CD4-positive, alpha-beta memory T cell (primary cell): Measurements from ENCODE around the gene HSD17B14. TPM values are rescaled to one million over a fixed set of nuclear protein-coding genes. Genes with fewer than 3 reads are reported as not detected.
A peak's percentile ranks its signal among the peaks of the same experiment; 100 is the strongest.

Experiments
- CTCF ChIA-PET: fragments of 350-600 bp; sonication (Branson Sonifier 250); formaldehyde crosslinking; loops from one replicate; lab custom pipeline; 2021; ENCODE audit warnings: inconsistent platforms; ENCODE audit not compliant: partially characterized antibody; lab: Charles Lee
- POLR2A ChIA-PET: fragments of 350-600 bp; sonication (Branson Sonifier 250); formaldehyde crosslinking; loops from one replicate; lab custom pipeline; 2021; ENCODE audit not compliant: partially characterized antibody; lab: Charles Lee
- DNase-seq, 5 donors: peaks; one replicate each; pipeline versions ENCODE4 v3.0.0 to v3.0.0-alpha.2; 2020 to 2022; ENCODE audit warnings: mixed read lengths in 1 of 5
- H3K27ac ChIP-seq: one replicate; pipeline ENCODE4 v1.7.0; 2013; ENCODE audit warnings: low read depth, low read length
- H3K27me3 ChIP-seq: 2 replicates; pipeline ENCODE4 v1.7.0; 2013; ENCODE audit warnings: mild to moderate bottlenecking, low read length, moderate library complexity; ENCODE audit not compliant: insufficient read depth
- H3K36me3 ChIP-seq: 2 replicates; pipeline ENCODE4 v1.7.0; 2013; ENCODE audit warnings: mild to moderate bottlenecking, low read length, moderate library complexity; ENCODE audit not compliant: insufficient read depth
- H3K4me1 ChIP-seq: 2 replicates; pipeline ENCODE4 v1.7.0; 2013; ENCODE audit warnings: mild to moderate bottlenecking, low read length, moderate library complexity; ENCODE audit not compliant: insufficient read depth
- H3K4me3 ChIP-seq, 2 donors: one replicate each; pipeline ENCODE4 v1.7.0; 2013; ENCODE audit warnings: low read length in 2 of 2, mild to moderate bottlenecking in 1 of 2
- H3K9me3 ChIP-seq, 2 donors: one replicate each; pipeline ENCODE4 v1.7.0; 2013; ENCODE audit warnings: low read length in 2 of 2, control low read depth in 1 of 2; ENCODE audit not compliant: control insufficient read depth in 1 of 2
- H3K27ac Mint-ChIP-seq, 7 donors: one replicate each; pipeline ENCODE4 v1.8.0; 2020 to 2021; ENCODE audit warnings: mixed read lengths in 7 of 7, mild to moderate bottlenecking in 6 of 7, inconsistent platforms in 3 of 7, moderate library complexity in 3 of 7
- H3K27me3 Mint-ChIP-seq, 2 donors: one replicate each; pipeline ENCODE4 v1.8.0; 2020 to 2021; ENCODE audit warnings: mixed read lengths in 2 of 2
- H3K36me3 Mint-ChIP-seq, 2 donors: one replicate each; pipeline ENCODE4 v1.8.0; 2020 to 2021; ENCODE audit warnings: mixed read lengths in 2 of 2, inconsistent platforms in 1 of 2, mild to moderate bottlenecking in 1 of 2
- H3K4me1 Mint-ChIP-seq, 4 donors: one replicate each; pipeline ENCODE4 v1.8.0; 2020 to 2021; ENCODE audit warnings: mixed read lengths in 4 of 4, mild to moderate bottlenecking in 1 of 4
- H3K4me3 Mint-ChIP-seq, 8 donors: one replicate each; pipeline ENCODE4 v1.8.0; 2020 to 2021; ENCODE audit warnings: mixed read lengths in 8 of 8, mild to moderate bottlenecking in 7 of 8, moderate library complexity in 6 of 8, inconsistent platforms in 3 of 8
- H3K9me3 Mint-ChIP-seq, 8 donors: one replicate each; pipeline ENCODE4 v1.8.0; 2020 to 2021; ENCODE audit warnings: mixed read lengths in 8 of 8, mild to moderate bottlenecking in 5 of 8, inconsistent platforms in 3 of 8, moderate library complexity in 1 of 8
- intact Hi-C: fragments of 100-400 bp; cut with micrococcal nuclease; formaldehyde crosslinking; loops from one replicate; pipeline ENCODE4 v1.15.1; 2023
- polyA plus RNA-seq, 2 donors: library from polyadenylated mRNA; unstranded; fragments of 300-500 nt; fragmentation: Illumina TruSeq; gene quantifications; one replicate each; pipeline ENCODE4 v1.2.3, GENCODE V29; 2021
- total RNA-seq, 2 experiments: library from RNA; stranded (reverse); gene quantifications; one replicate each; pipeline ENCODE4 v1.2.3, GENCODE V29; 2021

HSD17B14 gene
- total and polyA plus RNA-seq, 4 experiments from 2014 or later, result 0.32 to 1.1 (median 0.55) TPM

- POLR2A ChIA-PET, result no interaction called here
- peaks cover 0 to 3% (median 0%) of the 10 kb centered on the region in 8 donors for H3K9me3 Mint-ChIP-seq
Measured at GRCh38 chr19:48867123-48867745, 30.9 kb upstream of the HSD17B14 start.

DNA sequence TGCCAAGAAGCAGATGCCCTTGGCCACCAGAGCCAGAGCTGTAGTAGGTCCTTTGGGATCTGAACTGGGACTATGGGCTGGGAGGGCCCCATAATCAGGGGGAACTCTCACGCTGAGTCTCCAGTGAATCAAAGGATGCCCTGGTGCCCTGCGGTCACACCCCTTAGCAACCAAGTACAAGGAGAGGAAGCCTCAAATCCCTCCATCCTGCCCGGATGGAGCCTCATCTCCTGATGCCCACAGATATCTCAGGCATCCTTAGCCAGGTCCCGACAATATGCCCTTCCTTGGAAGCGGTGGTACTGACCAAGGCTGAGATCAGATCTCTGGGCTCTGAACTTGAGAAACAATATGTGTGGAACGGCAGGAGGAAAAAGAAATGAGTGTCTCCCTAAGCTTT lies 30.4 kb upstream of the HSD17B14 start:
- Mint-ChIP-seq H3K27ac (peak overlapping the region in 1 of 7 donors; percentile 24), H3K36me3 (no peaks in the 10 kb centered on the region), H3K27me3 (peaks cover 4 to 5% of the 10 kb centered on the region in 2 donors), H3K4me3 (no peak overlapping the region), H3K4me1 (no peaks in the 10 kb centered on the region), H3K9me3 (no peaks in the 10 kb centered on the region)
- Histone ChIP-seq H3K27me3 (no peaks in the 10 kb centered on the region), H3K4me3 (no peak overlapping the region), H3K4me1 (no peaks in the 10 kb centered on the region), H3K36me3 (no peaks in the 10 kb centered on the region), H3K9me3 (no peaks in the 10 kb centered on the region), H3K27ac (no peak overlapping the region)
- ChIA-PET POLR2A (interaction anchor here (1.3 kb wide), 1 partner anchor 15 kb away, joined by 3 read pairs; no protein-coding TSS in a partner anchor), CTCF (no interaction called here)
- DNase-seq, result no peak
- intact Hi-C loops, result no loop called here

More at GRCh38 chr19:48867123-48867745, 30.9 kb upstream of the HSD17B14 start:
- Histone ChIP-seq H3K36me3 (no peaks in the 10 kb centered on the region), H3K27ac (no peak overlapping the region), H3K9me3 (no peaks in the 10 kb centered on the region), H3K4me1 (no peaks in the 10 kb centered on the region), H3K4me3 (no peak overlapping the region), H3K27me3 (no peaks in the 10 kb centered on the region)
- peak overlapping the region in 2 of 7 donors; percentile 24 to 42 for H3K27ac Mint-ChIP-seq
- CTCF ChIA-PET, result no interaction called here
- peaks cover 0 to 4% (median 2%) of the 10 kb centered on the region in 4 donors for H3K4me1 Mint-ChIP-seq
- no peak for DNase-seq
- H3K4me3 Mint-ChIP-seq, result no peak overlapping the region
- intact Hi-C loops, result no loop called here
- peaks cover 0 to 2% of the 10 kb centered on the region in 2 donors for H3K36me3 Mint-ChIP-seq
- peaks cover 4 to 7% of the 10 kb centered on the region in 2 donors for H3K27me3 Mint-ChIP-seq

GRCh38 chr19:48862827-48863226 lies 26.5 kb upstream of the HSD17B14 start:
- H3K27me3 Mint-ChIP-seq, result peaks cover 2 to 4% of the 10 kb centered on the region in 2 donors
- Histone ChIP-seq H3K36me3 (no peaks in the 10 kb centered on the region), H3K9me3 (no peaks in the 10 kb centered on the region), H3K27ac (no peak overlapping the region), H3K4me1 (peaks cover 14% of the 10 kb centered on the region), H3K4me3 (no peak overlapping the region), H3K27me3 (no peaks in the 10 kb centered on the region)
- POLR2A ChIA-PET, result interaction anchor here (2.1 kb wide), 1 partner anchor 10 kb away, joined by 7 read pairs; the partner anchor contains the start of gene PPP1R15A
- H3K27ac Mint-ChIP-seq, result no peak overlapping the region
- CTCF ChIA-PET, result no interaction called here
- intact Hi-C loops, result no loop called here
- peaks cover 2 to 10% (median 6%) of the 10 kb centered on the region in 4 donors for H3K4me1 Mint-ChIP-seq
- H3K9me3 Mint-ChIP-seq, result no peaks in the 10 kb centered on the region
- DNase-seq, result no peak
- no peaks in the 10 kb centered on the region for H3K36me3 Mint-ChIP-seq
- H3K4me3 Mint-ChIP-seq, result no peak overlapping the region

- Histone ChIP-seq H3K27me3 (no peaks in the 10 kb centered on the region), H3K27ac (no peak overlapping the region), H3K9me3 (no peaks in the 10 kb centered on the region), H3K36me3 (no peaks in the 10 kb centered on the region), H3K4me3 (no peak overlapping the region), H3K4me1 (peaks cover 14% of the 10 kb centered on the region)
- CTCF ChIA-PET, result no interaction called here
- Mint-ChIP-seq H3K27me3 (peaks cover 0 to under 1% of the 10 kb centered on the region in 2 donors), H3K4me1 (peaks cover 2 to 10% (median 6%) of the 10 kb centered on the region in 4 donors), H3K27ac (no peak overlapping the region), H3K36me3 (no peaks in the 10 kb centered on the region), H3K4me3 (peak overlapping the region in 1 of 8 donors; percentile 2), H3K9me3 (no peaks in the 10 kb centered on the region)
- DNase-seq, result no peak
- POLR2A ChIA-PET, result interaction anchor here (0.6 to 2.1 kb wide), 2 partner anchors 11 to 14 kb away, joined by 3 to 7 read pairs; partner anchors contain the start of gene PPP1R15A
- intact Hi-C loops, result no loop called here
Measured at GRCh38 chr19:48861313-48861712, 25.0 kb upstream of the HSD17B14 start.

DNA sequence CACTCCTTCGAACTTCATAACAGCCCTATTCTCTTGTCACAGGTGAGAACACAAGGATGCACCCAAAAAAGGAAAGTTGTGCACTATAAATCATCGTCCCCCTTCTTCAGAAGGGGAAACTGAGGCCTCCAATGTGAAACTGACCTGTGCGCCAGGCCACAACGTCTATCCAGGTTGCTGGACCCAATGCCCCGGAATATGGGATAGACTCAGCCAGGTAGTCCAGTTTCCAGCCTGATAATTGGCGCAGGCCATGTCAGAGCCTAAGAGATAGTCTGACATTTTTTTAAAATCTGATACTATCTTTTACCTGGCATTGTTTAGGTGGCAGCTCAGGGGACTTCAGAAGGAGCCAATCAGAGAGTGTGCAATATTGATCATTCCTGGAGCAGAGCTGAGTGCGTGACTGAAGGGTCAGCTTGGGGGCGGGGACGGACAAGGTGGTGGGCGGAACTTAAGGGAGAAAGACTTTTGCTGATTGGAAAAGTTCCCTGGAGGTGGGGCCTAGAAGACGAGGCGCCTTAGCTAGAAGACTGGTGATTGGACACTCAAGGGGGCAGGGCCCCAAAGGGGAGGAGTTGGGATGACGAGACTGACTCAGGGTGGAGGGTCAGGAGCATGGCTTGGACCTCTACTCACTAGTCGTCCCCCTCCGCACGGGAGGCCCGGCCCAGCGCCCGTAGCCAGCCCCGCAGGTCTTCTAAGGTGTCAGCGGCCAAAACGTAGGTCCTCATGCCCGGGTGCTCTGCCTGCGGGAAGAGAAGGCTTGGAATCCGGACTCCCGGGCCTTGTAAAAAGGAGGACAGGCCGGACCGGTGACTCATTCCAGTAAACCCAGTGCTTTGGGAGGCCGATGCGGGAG lies 23.7 kb upstream of the HSD17B14 start:
- CTCF ChIA-PET, result no interaction called here
- no peaks in the 10 kb centered on the region for H3K9me3 Mint-ChIP-seq
- peak overlapping the region in 1 of 7 donors; percentile 25 for H3K27ac Mint-ChIP-seq
- H3K4me3 ChIP-seq, result peak overlapping the region; percentile 45 to 55
- peak overlapping the region in 5 of 8 donors; percentile 15 to 90 (median 38) for H3K4me3 Mint-ChIP-seq
- no peaks in the 10 kb centered on the region for H3K27me3 Mint-ChIP-seq
- H3K27me3 ChIP-seq, result no peaks in the 10 kb centered on the region
- H3K36me3 ChIP-seq, result no peaks in the 10 kb centered on the region
- peaks cover 2 to 10% (median 6%) of the 10 kb centered on the region in 4 donors for H3K4me1 Mint-ChIP-seq
- intact Hi-C loops, result loop anchor here (1.0 to 10.0 kb wide), 3 partner anchors 12 to 73 kb away; partner anchors contain the start of genes DHDH, NUCB1 and PPP1R15A
- H3K4me1 ChIP-seq, result peaks cover 14% of the 10 kb centered on the region
- H3K9me3 ChIP-seq, result no peaks in the 10 kb centered on the region
- H3K36me3 Mint-ChIP-seq, result no peaks in the 10 kb centered on the region
- POLR2A ChIA-PET, result interaction anchor here (0.6 to 1.2 kb wide), 3 partner anchors 12 to 173 kb away, joined by 3 to 5 read pairs (median 4); partner anchors contain the start of gene PPP1R15A
- no peak for DNase-seq
- peak overlapping the region; percentile 35 for H3K27ac ChIP-seq

- H3K27me3 Mint-ChIP-seq, result no peaks in the 10 kb centered on the region
- Histone ChIP-seq H3K4me3 (peak overlapping the region; percentile 45 to 55), H3K4me1 (peaks cover 14% of the 10 kb centered on the region), H3K36me3 (no peaks in the 10 kb centered on the region), H3K27me3 (no peaks in the 10 kb centered on the region), H3K27ac (peak overlapping the region; percentile 35), H3K9me3 (no peaks in the 10 kb centered on the region)
- H3K36me3 Mint-ChIP-seq, result no peaks in the 10 kb centered on the region
- ChIA-PET CTCF (interaction anchor here (1.2 to 1.7 kb wide), 3 partner anchors 17 to 112 kb away, joined by 6 to 9 read pairs (median 7); no protein-coding TSS in a partner anchor), POLR2A (interaction anchor here (1.2 to 1.6 kb wide), 4 partner anchors 13 to 108 kb away, joined by 4 to 13 read pairs (median 8); partner anchors contain the start of gene PPP1R15A)
- H3K9me3 Mint-ChIP-seq, result no peaks in the 10 kb centered on the region
- H3K4me1 Mint-ChIP-seq, result peaks cover 2 to 10% (median 6%) of the 10 kb centered on the region in 4 donors
- peak overlapping the region; percentile 90 to 99 (median 94) for H3K4me3 Mint-ChIP-seq
- peak; percentile 72 to 82 (median 75) for DNase-seq
- peak overlapping the region; percentile 75 to 98 (median 93) for H3K27ac Mint-ChIP-seq
- intact Hi-C loops, result loop anchor here (1.0 to 10.0 kb wide), 3 partner anchors 13 to 74 kb away; partner anchors contain the start of genes DHDH, NUCB1 and PPP1R15A
Measured at GRCh38 chr19:48858984-48859710, 22.9 kb upstream of the HSD17B14 start.
